Measurements from ENCODE around the gene ZBTB42. TPM values are rescaled to one million over a fixed set of nuclear protein-coding genes. Genes with fewer than 3 reads are reported as not detected.
"Not testable (repeated sequence)": the region's sequence is repeated elsewhere in the genome, so short reads cannot be mapped to it uniquely, and the experiment has no call there.

ZBTB42 gene
- total RNA-seq, 1 experiment from 2014 or later, result 0.38 TPM

- H3K4me1 ChIP-seq, result peaks cover 14% of the 10 kb centered on the region
- no peak overlapping the region for H3K4me3 ChIP-seq
- H3K36me3 ChIP-seq, result no peaks in the 10 kb centered on the region
- H3K9me3 ChIP-seq (replicated peaks), result no peaks in the 10 kb centered on the region
- no peaks in the 10 kb centered on the region for H3K27me3 ChIP-seq
- DNase-seq, result no peak
- H3K27ac ChIP-seq, result no peak overlapping the region
Observed at GRCh38 chr14:104803280-104803911, 2.5 kb downstream of the ZBTB42 start.

DNA sequence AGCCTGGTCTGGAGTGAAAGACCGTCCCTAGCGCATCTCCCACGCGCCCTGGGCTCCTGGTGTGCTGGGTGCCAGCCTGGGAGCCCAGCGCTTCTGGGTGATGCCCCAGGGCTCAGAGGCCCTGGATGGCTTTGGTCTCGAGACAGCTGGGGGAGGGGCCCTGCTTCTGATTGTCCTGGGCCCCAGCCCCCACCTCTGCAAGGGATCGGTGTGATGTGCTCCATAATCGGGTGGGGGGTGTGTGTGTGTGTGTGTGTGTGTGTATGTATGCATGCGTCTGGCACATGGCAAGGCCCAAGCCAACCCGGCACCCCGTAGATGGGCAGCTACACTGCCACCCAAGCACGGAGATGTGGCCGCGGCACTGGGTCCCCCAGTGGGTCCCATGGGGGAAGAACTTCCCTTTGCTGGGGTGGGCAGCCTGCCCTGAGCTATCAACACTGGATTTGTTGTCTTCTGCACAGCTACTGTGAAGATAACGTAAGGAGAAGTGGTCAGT, 3.1 kb downstream of the ZBTB42 start:
- peaks cover 14% of the 10 kb centered on the region for H3K4me1 ChIP-seq
- no peaks in the 10 kb centered on the region for H3K9me3 ChIP-seq (replicated peaks)
- H3K4me3 ChIP-seq, result no peak overlapping the region
- no peaks in the 10 kb centered on the region for H3K27me3 ChIP-seq
- DNase-seq, result no peak
- no peaks in the 10 kb centered on the region for H3K36me3 ChIP-seq
- no peak overlapping the region for H3K27ac ChIP-seq

GRCh38 chr14:104804481-104805325, 3.8 kb downstream of the ZBTB42 start:
- Histone ChIP-seq H3K4me1 (peaks cover 14% of the 10 kb centered on the region), H3K4me3 (no peak overlapping the region), H3K27me3 (no peaks in the 10 kb centered on the region), H3K36me3 (no peaks in the 10 kb centered on the region), H3K9me3 (replicated peaks) (no peaks in the 10 kb centered on the region), H3K27ac (no peak overlapping the region)
- DNase-seq, result no peak

DNA sequence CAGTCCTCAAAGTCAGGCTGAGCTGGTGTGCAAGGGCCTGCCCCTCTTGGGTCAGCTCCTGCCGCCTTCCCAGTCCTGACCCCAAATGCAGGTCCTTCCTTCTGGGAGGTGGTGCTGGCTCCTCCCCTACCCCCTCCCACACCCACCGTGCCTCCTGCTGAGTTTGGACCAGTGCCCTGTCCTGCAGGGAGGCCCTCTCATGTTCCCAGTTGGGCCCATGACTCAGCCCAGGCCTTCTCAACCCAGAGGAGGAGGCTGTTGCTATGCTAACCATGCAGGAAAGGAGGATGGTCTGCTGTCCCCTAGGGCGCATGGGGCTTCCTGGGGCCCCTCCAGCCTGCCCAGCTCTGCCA, 4.4 kb downstream of the ZBTB42 start:
- H3K4me3 ChIP-seq, result no peak overlapping the region
- H3K27me3 ChIP-seq, result no peaks in the 10 kb centered on the region
- no peaks in the 10 kb centered on the region for H3K9me3 ChIP-seq (replicated peaks)
- H3K27ac ChIP-seq, result no peak overlapping the region
- no peaks in the 10 kb centered on the region for H3K36me3 ChIP-seq
- DNase-seq, result peak; percentile 89 to 91
- H3K4me1 ChIP-seq, result peaks cover 14% of the 10 kb centered on the region

DNA sequence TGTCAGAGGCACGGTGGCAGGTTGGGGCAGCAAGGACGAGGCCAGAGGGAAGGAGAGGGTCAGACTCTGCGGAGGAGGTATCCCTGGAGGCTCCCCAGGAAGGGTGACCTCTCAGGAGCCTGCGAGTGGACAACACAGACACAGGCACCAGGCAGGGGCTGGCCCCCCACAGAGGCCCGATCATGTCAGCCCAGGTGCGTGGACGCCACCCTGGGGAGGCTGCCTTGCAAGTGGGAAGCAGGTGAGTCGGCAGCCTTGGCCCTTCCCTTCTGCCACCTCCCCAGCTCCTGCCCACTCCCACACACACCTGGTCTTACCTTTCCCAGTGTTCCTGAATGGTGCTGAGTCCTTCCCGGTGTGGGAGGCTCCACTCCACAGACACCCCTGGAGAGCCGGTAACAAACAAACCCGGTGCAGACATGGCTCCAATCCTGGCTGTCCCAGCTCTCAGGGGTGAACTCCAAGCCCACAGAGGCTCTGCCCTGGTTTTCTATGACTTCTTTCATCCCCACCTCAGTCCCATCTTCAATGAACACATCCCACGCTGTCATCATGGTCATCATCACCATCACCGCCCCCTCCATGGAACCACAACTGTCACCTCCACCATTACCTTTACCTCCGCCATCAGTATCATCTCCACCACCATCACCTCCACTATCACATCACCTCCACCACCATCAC, 5.2 kb downstream of the ZBTB42 start:
- no peaks in the 10 kb centered on the region for H3K27me3 ChIP-seq
- no peak overlapping the region for H3K4me3 ChIP-seq
- no peak for DNase-seq
- H3K4me1 ChIP-seq, result peaks cover 14% of the 10 kb centered on the region
- H3K36me3 ChIP-seq, result no peaks in the 10 kb centered on the region
- no peak overlapping the region for H3K27ac ChIP-seq
- no peaks in the 10 kb centered on the region for H3K9me3 ChIP-seq (replicated peaks)

- no peak overlapping the region for H3K4me3 ChIP-seq
- DNase-seq, result no peak
- no peaks in the 10 kb centered on the region for H3K9me3 ChIP-seq (replicated peaks)
- no peaks in the 10 kb centered on the region for H3K27me3 ChIP-seq
- no peak overlapping the region for H3K27ac ChIP-seq
- H3K4me1 ChIP-seq, result peaks cover 14% of the 10 kb centered on the region
- no peaks in the 10 kb centered on the region for H3K36me3 ChIP-seq
Observed at GRCh38 chr14:104806625-104807465, 5.9 kb downstream of the ZBTB42 start.

GRCh38 chr14:104808456-104808855, 7.6 kb downstream of the ZBTB42 start:
- Histone ChIP-seq H3K4me1 (peaks cover 14% of the 10 kb centered on the region), H3K36me3 (no peaks in the 10 kb centered on the region), H3K4me3 (no peak overlapping the region), H3K27me3 (no peaks in the 10 kb centered on the region), H3K27ac (no peak overlapping the region), H3K9me3 (replicated peaks) (no peaks in the 10 kb centered on the region)
- no peak for DNase-seq

GRCh38 chr14:104810316-104810715, 9.4 kb downstream of the ZBTB42 start:
- no peaks in the 10 kb centered on the region for H3K36me3 ChIP-seq
- no peaks in the 10 kb centered on the region for H3K9me3 ChIP-seq (replicated peaks)
- no peak overlapping the region for H3K27ac ChIP-seq
- DNase-seq, result no peak
- no peaks in the 10 kb centered on the region for H3K27me3 ChIP-seq
- H3K4me3 ChIP-seq, result no peak overlapping the region
- H3K4me1 ChIP-seq, result peaks cover 6% of the 10 kb centered on the region

- Histone ChIP-seq H3K4me1 (peaks cover 4% of the 10 kb centered on the region; the same call in 1 of the 2 replicates), H3K27ac (no peak overlapping the region), H3K36me3 (no peaks in the 10 kb centered on the region), H3K9me3 (replicated peaks) (no peaks in the 10 kb centered on the region), H3K4me3 (no peak overlapping the region), H3K27me3 (no peaks in the 10 kb centered on the region)
- DNase-seq, result no peak
Observed at GRCh38 chr14:104813286-104813685, 12.4 kb downstream of the ZBTB42 start.

GRCh38 chr14:104814701-104815100, 13.8 kb downstream of the ZBTB42 start:
- not testable (repeated sequence) for DNase-seq; H3K27me3 ChIP-seq; H3K36me3 ChIP-seq; H3K4me1 ChIP-seq; H3K9me3 ChIP-seq (replicated peaks); H3K27ac ChIP-seq
- H3K4me3 ChIP-seq, result peak overlapping the region; percentile 82

- no peak for DNase-seq
- no peaks in the 10 kb centered on the region for H3K9me3 ChIP-seq (replicated peaks)
- peak overlapping the region; percentile 82 for H3K27ac ChIP-seq
- H3K4me3 ChIP-seq, result peak overlapping the region; percentile 82
- H3K27me3 ChIP-seq, result no peaks in the 10 kb centered on the region
- H3K4me1 ChIP-seq, result peaks cover 9% of the 10 kb centered on the region
- H3K36me3 ChIP-seq, result no peaks in the 10 kb centered on the region
Observed at GRCh38 chr14:104816616-104816884, 15.6 kb downstream of the ZBTB42 start.

DNA sequence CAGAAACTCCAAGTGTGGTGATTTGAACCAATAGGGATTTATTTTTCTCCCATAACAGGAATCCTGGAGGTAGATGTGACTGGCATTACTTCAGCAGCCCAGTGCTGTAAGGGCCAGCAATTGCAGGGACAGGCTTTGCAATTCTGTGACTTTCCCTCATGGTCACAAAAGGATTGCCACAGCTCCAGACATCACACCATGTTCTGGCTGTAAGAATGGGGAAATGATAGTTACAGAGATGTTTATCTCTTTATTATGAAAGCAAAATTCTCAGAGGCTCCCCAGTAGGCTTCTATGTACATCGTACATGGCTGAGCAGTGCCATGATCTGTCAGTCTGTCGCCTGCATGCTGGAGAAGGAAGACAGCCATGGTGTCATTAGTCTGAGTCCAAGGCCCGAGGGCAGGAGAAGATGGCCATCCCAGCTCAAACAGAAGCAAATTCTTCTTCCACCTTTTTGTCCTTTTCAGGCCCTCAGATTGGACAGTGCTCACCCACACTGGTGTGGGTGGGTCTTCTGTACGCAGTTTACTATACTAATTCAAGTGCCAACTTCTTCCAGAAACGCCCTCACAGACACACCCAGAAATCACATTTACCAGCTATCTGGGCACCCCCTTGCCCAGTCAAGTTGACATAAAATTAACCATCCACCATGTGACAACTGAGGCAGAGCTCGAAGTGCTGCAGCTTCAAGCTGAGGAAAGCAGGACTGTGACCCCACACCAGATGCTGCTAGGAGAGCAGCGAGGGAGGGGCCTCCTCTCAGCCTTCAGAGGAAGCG, 17.2 kb downstream of the ZBTB42 start:
- Histone ChIP-seq H3K27ac (no peak overlapping the region), H3K9me3 (replicated peaks) (no peaks in the 10 kb centered on the region), H3K27me3 (no peaks in the 10 kb centered on the region), H3K4me1 (peaks cover 9% of the 10 kb centered on the region), H3K36me3 (no peaks in the 10 kb centered on the region), H3K4me3 (no peak overlapping the region)
- DNase-seq, result no peak

GRCh38 chr14:104818714-104819161, 17.8 kb downstream of the ZBTB42 start:
- Histone ChIP-seq H3K27ac (no peak overlapping the region), H3K9me3 (replicated peaks) (no peaks in the 10 kb centered on the region), H3K4me3 (no peak overlapping the region), H3K27me3 (no peaks in the 10 kb centered on the region), H3K36me3 (no peaks in the 10 kb centered on the region), H3K4me1 (peaks cover 9% of the 10 kb centered on the region)
- no peak for DNase-seq

DNA sequence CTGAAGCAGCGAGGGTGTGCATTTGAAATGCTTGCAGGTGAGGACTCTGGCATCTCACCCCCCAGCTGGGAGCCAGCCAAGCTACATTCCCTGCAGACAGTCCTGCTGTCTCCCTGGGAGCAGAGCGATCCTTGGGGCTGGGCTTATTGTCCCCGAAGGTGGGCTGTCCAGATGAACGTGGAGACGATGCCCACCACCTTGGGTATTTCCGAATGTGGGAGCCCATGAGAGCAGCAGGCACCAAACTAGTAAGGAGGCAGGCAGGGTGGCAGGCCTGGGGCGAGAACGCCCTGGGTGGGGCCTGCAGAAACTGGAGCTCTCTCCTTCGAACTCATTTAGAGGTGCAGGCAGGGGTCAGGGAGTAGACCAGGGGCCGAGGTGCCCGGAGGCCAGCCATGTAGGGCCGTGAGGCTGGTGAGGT, 18.5 kb downstream of the ZBTB42 start:
- H3K4me1 ChIP-seq, result peaks cover 9% of the 10 kb centered on the region
- no peaks in the 10 kb centered on the region for H3K9me3 ChIP-seq (replicated peaks)
- DNase-seq, result no peak
- H3K36me3 ChIP-seq, result no peaks in the 10 kb centered on the region
- H3K27ac ChIP-seq, result no peak overlapping the region
- H3K27me3 ChIP-seq, result no peaks in the 10 kb centered on the region
- no peak overlapping the region for H3K4me3 ChIP-seq

Data from SJCRH30 (cell line).